Measurements from ENCODE around the gene GART. TPM values are rescaled to one million over a fixed set of nuclear protein-coding genes. Genes with fewer than 3 reads are reported as not detected.
"Not testable (repeated sequence)": the region's sequence is repeated elsewhere in the genome, so short reads cannot be mapped to it uniquely, and the experiment has no call there.

Gene GART
- total and polyA plus RNA-seq, 2 of the 8 experiments (the other 6 are each of a cell fraction or from before 2014, with no cell fraction given) = 23.1 to 231 TPM

DNA sequence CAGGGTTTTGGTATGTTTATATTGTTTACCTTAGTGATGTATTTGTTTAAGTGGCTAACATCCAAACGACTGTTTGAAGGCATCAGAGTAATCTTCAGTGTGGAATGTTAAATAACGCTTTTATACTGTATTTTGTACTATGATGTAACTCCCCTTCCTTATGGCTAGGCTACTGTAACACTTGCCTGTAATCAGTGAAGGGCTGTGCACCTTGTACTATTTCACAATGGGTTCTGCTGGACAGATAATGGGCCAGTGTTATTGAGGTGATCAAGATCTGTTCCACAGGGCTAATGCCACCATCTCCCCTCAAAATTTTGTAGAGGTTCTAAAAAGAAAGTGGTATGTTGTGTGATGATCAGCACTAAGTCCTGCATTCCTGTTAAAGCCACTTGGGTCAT is 34.8 kb upstream of the GART start:
- H4K20me1 ChIP-seq (replicated peaks in 1 of 2; ENCODE audit: control insufficient read depth in 1 of 2, insufficient read depth in 2 of 2, low read length in 2 of 2); H3K14ac ChIP-seq (ENCODE audit: insufficient read length); H2AFZ ChIP-seq (ENCODE audit: low read length); H3K23ac ChIP-seq (ENCODE audit: insufficient read length); H4K5ac ChIP-seq (ENCODE audit: insufficient read length, low read depth, low read length); H2BK120ac ChIP-seq (replicated peaks; ENCODE audit: low read depth, low read length); H3K79me2 ChIP-seq (ENCODE audit: control insufficient read depth in 1 of 2, insufficient read depth in 2 of 2, low read length in 2 of 2); H3K9me3 ChIP-seq (ENCODE audit: insufficient read depth in 2 of 2, low read depth in 1 of 2, low read length in 1 of 2); H4K8ac ChIP-seq (ENCODE audit: extremely low read depth, insufficient read depth, low read length); H3K56ac ChIP-seq (replicated peaks; ENCODE audit: insufficient read length, low read depth, low read length); H3K27ac ChIP-seq (ENCODE audit: low read depth, low read length); H3K79me1 ChIP-seq (ENCODE audit: low read depth, low read length); H3K18ac ChIP-seq (ENCODE audit: extremely low read depth, low read length); H3K4me1 ChIP-seq (replicated peaks in 1 of 4; ENCODE audit: control insufficient read depth in 3 of 4, insufficient read depth in 4 of 4, low read length in 3 of 4); H2BK15ac ChIP-seq (ENCODE audit: low read length); H3K9ac ChIP-seq (replicated peaks in 1 of 4; ENCODE audit: extremely low read depth in 1 of 4, low read depth in 3 of 4, low read length in 3 of 4); CTCF ChIA-PET (ENCODE audit: partially characterized antibody); H3K4me3 ChIP-seq (ENCODE audit: extremely low read depth in 1 of 4, insufficient read depth in 2 of 4, low read depth in 3 of 4, low read length in 4 of 4); H2BK20ac ChIP-seq (ENCODE audit: low read length); H3K23me2 ChIP-seq (ENCODE audit: low read depth, low read length); H4K91ac ChIP-seq (replicated peaks; ENCODE audit: insufficient read length, low read length); H2AK5ac ChIP-seq (ENCODE audit: low read depth, low read length); DNase-seq (ENCODE audit: low read depth in 1 of 2, low spot score in 2 of 2); H2BK5ac ChIP-seq (ENCODE audit: low read depth, low read length); H2BK12ac ChIP-seq (ENCODE audit: low read depth, low read length); H3K4ac ChIP-seq (replicated peaks; ENCODE audit: insufficient read length, low read depth, low read length); H3K4me2 ChIP-seq (ENCODE audit: insufficient read depth in 1 of 2, low read depth in 2 of 2, low read length in 2 of 2); H3K27me3 ChIP-seq (replicated peaks in 1 of 4; ENCODE audit: control insufficient read depth in 3 of 4, extremely low read depth in 1 of 4, insufficient read depth in 3 of 4, low read length in 3 of 4): not testable (repeated sequence)
- peak; percentile 55 for FAIRE-seq
- H3K36me3 ChIP-seq (ENCODE audit: control insufficient read depth in 2 of 4, insufficient read depth in 4 of 4, low read length in 3 of 4) = peaks cover 11 to 76% (median 39%) of the 10 kb centered on the region in 4 experiments; a peak in 7 of 8 replicates
- 82% methylated on average over 2 of the region's 2 CpGs; no CpG with 5 or more reads in 1 of the 2 experiments for WGBS, 2 experiments (ENCODE audit: extremely low coverage in 1 of 2, insufficient coverage in 1 of 2, insufficient read length in 1 of 2, insufficient replicate concordance in 2 of 2, low coverage in 1 of 2, low lambda C conversion rate in 2 of 2, missing lambda C conversion rate in 1 of 2)
- POLR2A ChIA-PET (ENCODE audit: partially characterized antibody) = interaction anchor here (1.1 kb wide), 2 partner anchors 25 to 33 kb away, joined by 3 to 4 read pairs; partner anchors contain the start of gene SON
